ENCODE measurements around the gene CDT1. TPM values are rescaled to one million over a fixed set of nuclear protein-coding genes. Genes with fewer than 3 reads are reported as not detected.

Gene CDT1
- total RNA-seq, 2 donors from 2014 or later, result 0.71 TPM; not detected in 1

GRCh38 chr16:88816736-88817535 lies 13.3 kb downstream of the CDT1 start:
- no peak for ATAC-seq (ENCODE audit: insufficient number of reproducible peaks, low FRiP score, low read depth)

GRCh38 chr16:88817785-88818574 lies 14.4 kb downstream of the CDT1 start:
- peaks cover 18% of the 10 kb centered on the region for H3K36me3 ChIP-seq
- no peak overlapping the region for H3K4me3 ChIP-seq
- no peaks in the 10 kb centered on the region for H3K9me3 ChIP-seq
- H3K27me3 ChIP-seq (replicated peaks; ENCODE audit: insufficient read depth), result no peaks in the 10 kb centered on the region
- ATAC-seq (ENCODE audit: insufficient number of reproducible peaks, low FRiP score, low read depth), result no peak
- peaks cover 0 to 6% of the 10 kb centered on the region in 2 donors for H3K4me1 ChIP-seq (ENCODE audit: control insufficient read depth in 1 of 2, low read depth in 2 of 2)
- no peak for DNase-seq (ENCODE audit: low spot score)
- H3K27ac ChIP-seq, result no peak overlapping the region
- TF ChIP-seq CTCF (IDR thresholded peaks at IDR 0.05), result no peak

More at GRCh38 chr16:88816736-88817535, 13.3 kb downstream of the CDT1 start:
- H3K27ac ChIP-seq, result no peak overlapping the region
- no peaks in the 10 kb centered on the region for H3K9me3 ChIP-seq
- H3K4me1 ChIP-seq (ENCODE audit: control insufficient read depth in 1 of 2, low read depth in 2 of 2), result peaks cover 0 to 16% of the 10 kb centered on the region in 2 donors
- DNase-seq (ENCODE audit: low spot score), result no peak
- no peak for TF ChIP-seq CTCF (IDR thresholded peaks at IDR 0.05)
- no peak overlapping the region for H3K4me3 ChIP-seq
- H3K27me3 ChIP-seq (replicated peaks; ENCODE audit: insufficient read depth), result no peaks in the 10 kb centered on the region
- peaks cover 8% of the 10 kb centered on the region for H3K36me3 ChIP-seq

- TF ChIP-seq CTCF (IDR thresholded peaks at IDR 0.05), result no peak
- H3K4me3 ChIP-seq, result no peak overlapping the region
- H3K9me3 ChIP-seq, result no peaks in the 10 kb centered on the region
- H3K4me1 ChIP-seq (ENCODE audit: control insufficient read depth in 1 of 2, low read depth in 2 of 2), result peaks cover 0 to under 1% of the 10 kb centered on the region in 2 donors
- H3K27me3 ChIP-seq (replicated peaks; ENCODE audit: insufficient read depth), result no peaks in the 10 kb centered on the region
- H3K27ac ChIP-seq, result no peak overlapping the region
- DNase-seq (ENCODE audit: low spot score) (no peak), ATAC-seq (ENCODE audit: insufficient number of reproducible peaks, low FRiP score, low read depth) (no peak)
- H3K36me3 ChIP-seq, result peaks cover 20% of the 10 kb centered on the region
These were observed 14.9 kb downstream of the CDT1 start for GRCh38 chr16:88818575-88818874.

GRCh38 chr16:88819126-88819525 lies 15.5 kb downstream of the CDT1 start:
- DNase-seq (ENCODE audit: low spot score), result no peak
- H3K4me3 ChIP-seq, result no peak overlapping the region
- no peaks in the 10 kb centered on the region for H3K9me3 ChIP-seq
- H3K27me3 ChIP-seq (replicated peaks; ENCODE audit: insufficient read depth), result no peaks in the 10 kb centered on the region
- H3K4me1 ChIP-seq (ENCODE audit: control insufficient read depth in 1 of 2, low read depth in 2 of 2), result no peaks in the 10 kb centered on the region
- no peak for TF ChIP-seq CTCF (IDR thresholded peaks at IDR 0.05)
- ATAC-seq (ENCODE audit: insufficient number of reproducible peaks, low FRiP score, low read depth), result no peak
- no peak overlapping the region for H3K27ac ChIP-seq
- H3K36me3 ChIP-seq, result peaks cover 20% of the 10 kb centered on the region

- H3K4me1 ChIP-seq (ENCODE audit: control insufficient read depth in 1 of 2, low read depth in 2 of 2), result no peaks in the 10 kb centered on the region
- no peak for TF ChIP-seq CTCF (IDR thresholded peaks at IDR 0.05)
- no peak overlapping the region for H3K4me3 ChIP-seq
- no peaks in the 10 kb centered on the region for H3K9me3 ChIP-seq
- peaks cover 25% of the 10 kb centered on the region for H3K36me3 ChIP-seq
- no peaks in the 10 kb centered on the region for H3K27me3 ChIP-seq (replicated peaks; ENCODE audit: insufficient read depth)
- no peak for DNase-seq (ENCODE audit: low spot score)
- H3K27ac ChIP-seq, result no peak overlapping the region
- ATAC-seq (ENCODE audit: insufficient number of reproducible peaks, low FRiP score, low read depth), result no peak
These were observed 16.9 kb downstream of the CDT1 start for GRCh38 chr16:88820385-88821025.

Data from thoracic aorta (tissue), 2 donors.